ENCODE data around the gene CPLX4.

CPLX4 gene

DNA sequence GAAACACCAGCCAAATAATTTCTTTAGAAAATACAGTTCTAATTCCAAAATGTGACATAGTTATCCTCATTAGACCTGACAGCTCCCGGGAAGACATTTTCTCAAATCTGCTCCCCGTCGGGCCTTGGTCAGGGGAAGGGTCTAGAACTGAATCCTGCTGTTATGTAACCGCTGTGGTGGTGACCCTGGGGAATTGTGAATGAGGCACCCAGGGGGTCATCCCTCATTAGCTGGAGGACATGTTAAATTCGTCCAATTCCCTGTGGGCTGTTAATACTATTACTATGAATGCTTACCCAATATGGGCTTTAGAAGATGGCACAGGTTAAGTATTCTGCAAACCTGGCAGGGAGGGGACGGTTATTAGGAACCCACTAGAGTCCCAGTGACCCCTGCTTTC is 11.8 kb downstream of the CPLX4 start:
- DNase-seq (ENCODE audit: low spot score) = no peak

DNA sequence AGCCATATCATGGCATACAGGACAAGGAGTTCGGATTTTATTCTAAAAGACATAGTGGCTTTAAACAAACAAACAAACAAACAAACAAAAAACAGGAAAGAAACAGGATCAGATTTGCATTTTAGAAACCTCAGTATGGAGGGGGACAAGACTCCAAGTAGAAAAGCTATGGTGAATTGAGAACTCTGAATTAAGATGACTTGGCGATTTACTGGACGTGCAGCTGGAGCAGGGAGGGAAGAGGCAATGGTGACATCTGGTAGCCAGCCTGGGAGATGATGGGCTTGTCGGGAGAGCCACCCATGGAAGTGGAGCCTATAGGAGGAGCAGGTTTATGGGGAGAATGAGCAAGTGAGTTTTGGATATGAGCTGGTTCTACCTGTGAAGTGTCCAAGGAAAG is 13.2 kb downstream of the CPLX4 start:
- DNase-seq (ENCODE audit: low spot score) = no peak

DNA sequence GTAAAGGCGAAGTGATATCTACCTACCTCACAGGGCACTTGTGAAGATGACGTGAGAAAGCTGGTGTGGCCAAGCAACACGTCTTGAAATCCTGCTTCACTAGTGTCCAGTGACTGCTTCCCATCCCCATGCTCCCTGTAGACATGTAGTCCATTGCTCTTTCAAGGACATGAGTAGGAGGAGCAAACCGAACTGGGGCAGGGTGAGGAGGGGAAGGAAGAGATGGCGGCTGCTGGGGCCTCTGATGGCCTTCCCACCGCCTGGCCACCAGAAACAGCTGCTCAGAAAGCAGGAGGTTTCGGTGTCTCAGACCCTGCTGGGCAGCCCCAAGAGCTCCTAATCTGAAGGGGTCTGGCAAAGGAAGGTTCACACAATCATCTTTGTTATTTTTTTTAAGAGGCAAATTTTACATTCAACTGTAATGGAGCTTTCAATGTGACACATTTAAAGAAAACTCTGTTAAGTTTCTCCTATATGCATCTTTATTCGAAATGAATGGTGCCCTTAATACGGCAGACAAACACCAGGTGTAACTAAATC is 14.7 kb downstream of the CPLX4 start:
- no peak for DNase-seq (ENCODE audit: low spot score)

DNA sequence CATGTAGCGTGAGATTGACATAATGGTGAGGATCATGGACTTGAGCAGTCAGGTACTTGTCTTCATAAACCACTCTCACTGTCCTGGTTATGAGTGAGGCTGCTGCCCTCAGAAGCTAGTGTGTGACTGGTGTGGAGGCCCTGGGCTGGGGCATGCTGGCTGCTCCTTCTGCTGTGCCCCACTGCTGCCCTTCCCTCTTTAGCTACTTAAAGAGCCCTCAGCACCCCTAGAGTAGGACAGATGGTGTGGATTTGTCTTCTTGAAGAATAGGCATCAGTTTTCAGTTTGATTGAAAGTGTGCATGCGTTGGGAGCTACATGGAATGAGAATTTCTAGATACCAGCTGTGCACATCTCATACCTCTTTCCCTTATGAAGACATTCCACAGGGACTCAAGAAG is 15.4 kb downstream of the CPLX4 start:
- no peak for DNase-seq (ENCODE audit: low spot score)

DNA sequence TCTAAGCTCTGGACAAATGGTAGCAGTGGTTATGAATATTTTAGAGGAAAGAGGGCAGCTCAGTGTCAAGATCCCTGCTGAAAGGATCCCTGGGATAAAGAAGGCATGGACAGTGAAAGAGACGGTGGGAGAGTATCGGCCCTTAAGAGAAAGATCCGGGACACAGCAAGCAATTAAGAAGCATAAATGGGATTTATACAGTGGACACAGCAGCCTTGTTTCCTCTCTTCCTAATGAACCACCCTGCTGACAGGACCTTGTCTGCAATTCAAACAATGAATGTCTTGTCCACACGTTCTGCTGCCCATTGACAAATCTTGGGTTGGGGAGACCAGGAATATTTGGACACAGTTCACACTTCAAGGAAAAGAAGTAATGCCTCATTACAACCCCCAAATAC is 16.5 kb downstream of the CPLX4 start:
- DNase-seq (ENCODE audit: low spot score) = no peak

DNA sequence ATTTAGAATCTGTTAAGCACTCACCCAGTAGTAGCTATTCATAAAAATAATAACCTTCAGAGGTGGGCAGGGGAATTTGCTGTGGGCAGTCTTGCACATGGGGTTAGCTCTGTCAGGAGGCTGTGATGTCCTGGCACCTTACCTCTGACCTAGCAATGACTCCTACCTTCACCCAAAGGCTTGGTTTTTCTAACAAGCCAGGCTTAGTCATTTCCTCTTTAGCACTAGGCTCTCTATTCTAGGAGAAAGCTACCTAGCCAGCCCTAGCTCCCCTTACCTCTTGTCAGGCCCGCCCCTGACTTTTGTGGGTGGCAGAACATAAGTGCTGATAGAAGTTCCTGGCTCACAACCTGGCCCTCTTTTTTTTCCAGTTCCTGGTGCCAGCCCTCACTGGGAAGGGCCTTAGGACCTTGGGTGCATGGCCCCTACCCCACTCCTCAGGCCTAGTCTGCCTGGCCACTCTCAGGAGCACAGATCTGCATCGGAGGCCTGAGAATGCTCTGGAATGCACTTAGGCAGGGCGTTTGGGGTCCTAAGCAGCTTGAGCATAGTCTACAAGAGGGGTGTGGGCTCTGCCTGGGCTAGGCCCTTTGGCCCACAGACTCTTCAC is 17.7 kb downstream of the CPLX4 start:
- no peak for DNase-seq (ENCODE audit: low spot score)

DNA sequence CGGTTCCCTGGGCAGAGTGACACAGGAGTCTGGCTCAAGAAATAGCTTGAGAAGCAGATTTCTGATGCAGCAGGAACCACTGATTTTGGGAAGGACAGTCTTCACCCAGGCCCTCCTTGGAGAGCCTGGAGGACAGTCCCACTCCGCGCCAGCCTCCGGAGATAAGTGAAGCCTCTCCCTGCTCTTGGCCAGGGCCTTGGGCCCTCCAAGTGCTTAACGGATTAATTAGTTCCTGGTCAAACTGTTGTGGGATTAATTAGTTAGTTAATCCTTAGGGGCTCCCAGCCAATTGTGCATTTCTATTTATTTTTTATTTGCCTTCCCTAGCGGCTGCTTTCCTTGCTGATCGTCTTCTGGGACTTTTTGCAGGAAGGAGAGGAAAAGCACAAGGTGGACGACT is 19.6 kb downstream of the CPLX4 start:
- DNase-seq (ENCODE audit: low spot score) = no peak

DNA sequence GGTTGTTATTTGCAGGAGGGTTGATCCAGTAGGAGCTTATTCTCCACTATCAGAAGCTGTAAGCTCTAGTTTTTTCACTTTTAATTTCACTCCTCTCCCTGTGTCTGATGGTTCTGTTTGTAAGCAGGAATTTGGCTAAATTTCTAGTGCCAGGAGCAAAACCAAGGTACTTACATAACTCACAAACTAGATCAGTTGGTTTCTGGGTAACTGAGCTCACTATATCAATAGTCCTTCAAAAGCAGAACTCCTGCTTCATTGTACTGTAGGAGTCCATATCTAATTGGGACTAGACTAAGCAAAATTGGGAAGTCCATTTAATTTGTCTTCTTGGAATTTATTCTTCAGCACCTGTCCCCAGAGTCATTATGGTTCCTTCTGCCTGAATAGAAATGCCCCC is 25.1 kb downstream of the CPLX4 start:
- no peak for DNase-seq (ENCODE audit: low spot score)

DNA sequence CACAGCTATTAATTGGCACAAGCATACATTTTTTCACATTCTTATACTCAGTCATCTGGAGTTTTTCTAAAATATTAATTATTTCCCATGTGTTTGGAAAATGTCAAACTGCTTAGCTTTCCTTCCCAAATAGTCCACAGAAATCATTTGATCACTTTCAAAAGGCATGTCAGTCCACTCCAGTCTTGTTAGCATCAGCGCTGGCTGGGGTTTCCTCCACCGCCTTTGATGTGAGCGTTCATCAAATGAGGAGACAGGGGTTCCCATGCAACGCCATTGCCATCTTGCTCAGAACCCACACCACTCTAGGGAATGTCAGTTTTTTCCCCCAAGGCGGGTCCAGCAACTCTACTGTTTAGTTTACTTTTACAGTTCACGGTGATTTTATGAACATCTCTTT is 32.1 kb downstream of the CPLX4 start:
- no peak for DNase-seq (ENCODE audit: low spot score)

DNA sequence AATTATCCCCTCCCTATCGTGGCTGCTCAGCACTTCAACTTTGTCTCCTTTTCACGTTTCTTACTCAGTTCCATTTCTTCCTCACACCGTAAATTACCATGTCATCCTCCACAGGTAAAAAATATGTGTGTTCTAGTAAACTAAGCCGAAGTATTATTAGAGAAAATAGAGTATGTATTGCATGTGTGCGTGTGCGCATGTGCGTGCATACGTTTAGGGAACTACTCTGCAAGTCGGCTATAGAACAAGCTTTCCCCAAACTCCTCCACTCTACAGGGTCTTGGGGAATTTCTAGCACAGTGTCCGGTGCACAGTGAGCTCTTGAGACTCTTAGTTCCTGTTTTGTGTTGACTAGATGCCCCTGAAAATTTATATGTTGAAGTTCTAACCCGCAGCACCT is 36.1 kb downstream of the CPLX4 start:
- no peak for DNase-seq (ENCODE audit: low spot score)

DNA sequence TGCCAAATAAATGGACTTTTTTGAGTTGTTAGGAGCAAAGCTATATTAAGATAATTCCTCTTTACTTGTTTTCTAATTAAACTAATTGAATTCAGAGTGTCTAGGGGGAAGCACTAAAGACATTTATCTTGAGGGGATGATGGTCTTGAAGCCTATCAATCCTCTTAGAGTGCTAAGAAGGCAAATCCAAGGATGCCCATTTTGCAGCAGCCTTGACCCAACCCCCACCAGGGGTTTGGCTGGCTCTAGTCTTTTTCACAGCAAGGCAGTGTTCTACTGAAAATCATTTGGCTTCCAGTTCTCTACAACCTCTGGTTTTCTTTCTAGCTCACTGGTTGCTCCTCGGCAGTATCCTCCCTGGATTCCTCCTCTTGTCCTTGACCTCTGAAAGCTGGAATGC is 38.7 kb downstream of the CPLX4 start:
- no peak for DNase-seq (ENCODE audit: low spot score)

DNA sequence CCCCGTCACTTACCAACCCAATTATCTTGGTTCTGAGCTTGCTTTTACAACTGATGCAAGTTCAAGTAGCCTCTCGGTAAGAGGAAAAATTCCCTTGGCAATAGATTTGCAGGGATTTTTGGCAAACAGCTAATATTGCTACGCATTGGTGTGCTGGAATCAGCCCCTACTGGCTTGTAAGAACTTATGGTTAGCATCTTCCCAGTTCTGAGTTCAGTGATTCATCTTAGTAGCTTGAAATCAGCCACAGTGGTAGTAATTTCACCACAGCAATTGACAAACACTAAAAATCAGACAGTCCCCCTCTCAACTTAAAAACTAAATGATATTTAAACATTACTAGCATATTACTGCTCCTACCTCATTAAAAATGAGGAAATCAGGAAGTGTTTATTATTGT is 39.3 kb downstream of the CPLX4 start:
- DNase-seq (ENCODE audit: low spot score) = no peak

DNA sequence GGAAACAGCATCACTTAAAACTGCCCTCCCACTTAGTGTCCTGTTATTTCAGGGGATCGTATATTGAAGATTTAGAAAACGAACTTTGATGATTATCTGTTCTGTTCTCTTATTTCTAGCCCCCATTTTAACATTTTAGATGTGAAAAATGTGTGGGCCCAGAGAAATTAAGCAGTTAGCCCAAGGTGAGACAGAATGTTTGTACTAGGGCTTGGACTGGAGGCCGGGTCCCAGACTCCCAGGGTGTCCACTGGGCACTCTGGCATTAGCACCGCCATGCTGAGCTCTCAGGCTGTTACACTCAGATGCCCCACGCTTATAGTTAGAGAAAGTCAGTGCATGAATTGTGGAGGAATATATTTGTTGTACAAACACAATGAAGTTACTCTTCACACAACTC is 39.7 kb downstream of the CPLX4 start:
- DNase-seq (ENCODE audit: low spot score) = no peak

DNA sequence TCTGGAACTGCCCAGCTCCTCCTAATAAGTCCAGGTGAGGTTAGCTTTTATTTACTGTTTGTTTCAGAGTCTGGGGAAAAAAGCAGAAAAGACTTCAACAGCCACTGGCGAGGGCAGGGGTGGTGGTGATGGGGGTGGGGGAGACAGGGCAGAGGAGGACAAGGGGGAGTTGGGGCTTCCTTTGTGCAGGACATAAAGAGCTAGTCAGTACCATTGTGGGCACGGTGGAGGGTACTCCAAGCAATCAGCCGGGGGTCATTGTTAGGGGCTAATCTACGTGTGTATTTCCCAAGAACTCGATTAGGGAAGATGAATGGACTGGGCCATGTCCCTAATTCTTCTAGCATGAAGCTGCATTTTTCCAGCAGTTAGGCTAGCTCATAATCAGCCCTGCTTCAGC is 42.4 kb downstream of the CPLX4 start:
- no peak for DNase-seq (ENCODE audit: low spot score)

DNA sequence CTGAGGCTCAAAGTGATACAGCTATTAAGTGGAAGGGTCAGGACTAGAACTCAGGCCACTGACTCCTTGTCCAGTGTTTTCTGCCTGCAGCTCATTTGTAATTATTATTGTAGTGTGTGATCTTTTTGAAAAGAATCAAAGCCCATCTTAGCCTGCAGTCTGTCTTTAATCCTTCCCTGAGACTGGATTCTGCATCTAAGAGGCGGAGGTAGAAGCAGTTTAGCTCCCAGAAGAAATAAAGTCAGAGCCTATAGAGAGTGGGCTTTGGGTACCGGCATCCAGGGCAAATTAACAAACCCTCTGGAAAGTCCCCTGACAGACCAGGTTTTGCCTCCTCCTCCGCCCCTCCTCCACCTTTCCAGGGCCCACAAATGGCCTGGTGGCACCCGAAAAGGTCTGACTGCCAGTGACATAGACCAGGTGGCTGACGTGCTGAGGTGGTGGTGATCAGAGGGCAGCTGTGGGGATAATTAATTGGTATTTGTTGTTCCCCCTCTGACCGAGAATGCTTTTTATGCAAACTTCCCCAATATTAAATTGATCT is 43.0 kb downstream of the CPLX4 start:
- no peak for DNase-seq (ENCODE audit: low spot score)

DNA sequence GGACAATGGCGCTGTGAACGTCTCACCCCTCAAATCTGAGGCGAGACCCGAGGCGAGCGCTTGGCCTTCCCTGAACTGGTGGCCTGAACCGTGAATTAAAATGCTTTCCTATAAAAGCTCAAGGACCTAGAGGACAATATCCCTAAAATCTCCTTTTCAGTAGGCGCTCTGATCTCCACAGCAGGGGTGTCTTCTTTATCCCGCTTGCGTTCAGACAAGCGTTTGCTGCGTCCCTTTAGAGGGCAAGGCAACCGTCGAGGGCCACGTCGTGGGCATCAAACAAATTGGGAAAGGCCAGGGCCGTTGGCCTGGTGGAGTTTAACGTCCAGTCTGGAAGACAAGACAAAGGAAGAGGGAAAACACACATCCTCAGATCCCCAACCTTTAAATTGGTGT is 43.9 kb downstream of the CPLX4 start:
- no peak for DNase-seq (ENCODE audit: low spot score)

DNA sequence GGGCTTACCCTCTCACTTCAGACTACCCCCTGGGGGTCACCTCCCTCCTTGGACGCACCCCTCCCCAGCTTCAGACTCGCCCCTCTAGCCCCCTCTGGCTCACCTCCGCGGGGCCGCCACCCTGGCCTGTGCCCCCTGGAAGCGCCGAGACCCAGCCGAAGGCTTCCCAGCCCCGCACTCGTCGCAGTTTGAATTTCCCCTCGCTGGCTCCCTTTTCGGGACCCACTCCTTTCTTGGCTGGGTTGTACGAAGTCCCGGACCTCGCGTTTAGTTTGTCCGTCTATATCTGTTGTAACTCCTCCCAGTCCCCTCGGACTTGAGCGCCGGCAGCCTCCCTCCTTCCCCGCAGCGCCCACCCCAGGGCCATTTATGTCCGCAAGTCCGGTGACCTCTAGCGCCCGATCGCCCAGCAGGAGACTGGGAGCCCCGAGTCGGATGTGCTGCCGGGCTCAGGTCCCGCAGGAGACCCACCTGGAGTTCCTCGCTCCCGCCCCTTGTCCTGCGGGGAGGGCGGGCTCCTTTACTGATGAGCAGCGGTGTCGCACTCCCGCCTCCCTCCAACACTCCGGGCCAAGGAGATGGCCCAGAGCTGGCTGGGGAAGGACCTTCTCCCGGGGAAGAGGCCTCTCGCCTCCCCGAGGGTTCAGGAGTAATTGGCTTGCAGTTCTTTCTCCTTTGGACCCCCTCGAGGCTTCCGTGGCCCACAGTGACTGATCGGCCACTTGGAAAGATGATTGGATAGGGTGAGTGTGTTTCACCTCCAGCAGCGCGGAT is 44.5 kb downstream of the CPLX4 start:
- no peak for DNase-seq (ENCODE audit: low spot score)

DNA sequence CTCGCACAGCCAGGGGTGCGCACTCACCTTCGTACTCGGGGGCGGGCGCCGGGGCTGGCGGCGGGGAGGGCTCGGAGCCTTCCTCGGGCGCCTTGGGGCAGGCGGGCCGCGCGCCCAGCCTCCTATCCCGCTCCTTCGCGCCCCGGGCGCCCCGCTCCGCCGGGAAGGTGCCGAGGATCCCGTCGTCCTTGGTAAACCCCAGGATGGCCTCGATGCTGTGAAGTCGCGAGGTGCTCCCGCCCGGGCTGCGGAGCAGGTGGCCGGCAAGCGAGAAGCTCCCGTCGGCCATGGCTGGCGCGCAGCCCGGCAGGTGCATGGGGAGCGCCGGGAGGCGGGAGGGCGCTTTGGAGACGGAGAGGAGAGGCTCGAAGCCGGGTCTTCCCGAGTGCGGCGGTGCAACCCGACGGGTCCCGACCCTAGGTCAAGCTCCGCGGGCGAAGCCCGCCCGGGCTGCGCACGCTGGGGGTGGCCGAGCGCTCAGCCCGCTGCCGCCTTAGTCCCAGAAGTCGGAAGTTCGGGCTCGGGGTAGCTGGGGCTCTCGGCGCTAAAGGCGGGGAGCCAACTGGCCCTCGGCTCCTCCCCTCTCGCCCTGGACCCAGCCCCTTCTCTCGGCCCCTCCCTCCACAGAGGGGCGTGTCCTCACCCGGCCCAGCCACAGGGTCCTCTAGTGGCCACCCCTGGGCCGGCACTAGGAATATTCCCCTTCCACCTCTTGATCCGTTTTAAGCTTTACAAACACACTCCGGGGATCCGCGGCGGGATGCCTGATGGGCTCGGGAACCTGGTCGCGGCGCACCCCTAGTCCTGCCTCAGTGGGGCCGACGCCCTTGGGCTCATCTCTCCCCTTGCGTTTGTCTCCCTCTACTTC is 45.3 kb downstream of the CPLX4 start, which contains the start of gene RAX:
Gene RAX (minus strand): TSS at position 564 of the 868 bp plus-strand sequence. CDS start 248 bp downstream, at position 316.
- DNase-seq (ENCODE audit: low spot score) = no peak

DNA sequence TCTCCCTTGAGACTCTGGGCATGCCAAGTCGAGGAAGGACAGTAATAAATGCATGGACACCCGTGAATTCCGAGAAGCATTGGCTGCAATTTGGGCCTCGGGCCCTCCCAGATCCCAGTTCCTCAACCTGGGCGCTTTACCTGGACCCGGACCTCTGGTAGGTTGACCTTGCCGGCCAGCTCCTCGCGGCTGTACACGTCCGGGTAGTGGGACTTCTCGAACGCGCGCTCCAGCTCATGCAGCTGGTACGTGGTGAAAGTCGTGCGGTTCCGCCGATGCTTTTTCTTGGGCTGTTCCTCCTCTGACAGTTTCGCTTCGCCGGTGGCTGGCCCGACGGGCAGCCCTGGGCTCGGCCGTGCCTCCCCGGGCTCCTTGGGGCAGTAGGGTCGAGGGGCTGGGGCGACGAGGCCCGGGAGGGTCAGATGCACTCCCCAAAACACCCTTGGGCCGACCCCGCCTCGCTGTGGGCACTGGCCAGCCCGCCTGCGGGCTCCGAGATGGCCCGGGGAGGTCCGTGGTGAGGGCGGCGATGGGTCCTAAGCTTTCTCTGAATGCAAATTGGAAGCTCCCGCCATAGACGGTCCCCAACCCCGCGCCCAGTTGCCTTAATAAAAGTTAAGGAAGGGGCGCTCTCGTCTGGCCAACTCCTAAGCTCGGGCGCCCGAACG is 46.1 kb downstream of the CPLX4 start:
- no peak for DNase-seq (ENCODE audit: low spot score)

DNA sequence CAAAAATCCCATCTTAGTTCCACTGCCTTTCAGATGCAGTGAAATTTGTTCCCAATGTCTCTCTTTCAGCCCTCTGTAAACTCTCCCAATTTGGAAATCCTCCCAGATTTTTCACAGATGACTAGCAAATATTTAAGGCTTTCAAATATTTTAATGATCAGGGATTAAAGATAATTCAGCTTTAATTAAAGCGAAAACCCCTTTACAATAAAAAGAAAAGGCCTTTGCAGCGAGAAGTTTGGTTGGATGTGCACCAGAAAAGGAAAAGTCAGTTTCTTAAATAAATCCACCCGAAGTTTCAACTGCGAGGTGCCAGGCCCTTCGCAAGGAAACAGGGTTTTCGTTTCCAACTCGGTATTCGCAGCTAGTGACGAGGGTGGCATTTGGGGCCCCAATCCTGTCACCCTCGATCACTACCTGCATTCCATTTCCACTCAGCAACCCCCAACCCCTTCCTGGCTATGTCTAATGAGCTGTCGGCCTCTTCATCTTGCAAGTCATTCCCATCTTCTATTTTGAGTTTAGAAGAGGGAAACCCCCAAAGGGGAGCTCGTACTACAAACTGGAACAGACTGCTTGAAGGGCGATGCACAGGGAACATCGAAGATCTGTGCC is 46.7 kb downstream of the CPLX4 start:
- DNase-seq (ENCODE audit: low spot score) = no peak

DNA sequence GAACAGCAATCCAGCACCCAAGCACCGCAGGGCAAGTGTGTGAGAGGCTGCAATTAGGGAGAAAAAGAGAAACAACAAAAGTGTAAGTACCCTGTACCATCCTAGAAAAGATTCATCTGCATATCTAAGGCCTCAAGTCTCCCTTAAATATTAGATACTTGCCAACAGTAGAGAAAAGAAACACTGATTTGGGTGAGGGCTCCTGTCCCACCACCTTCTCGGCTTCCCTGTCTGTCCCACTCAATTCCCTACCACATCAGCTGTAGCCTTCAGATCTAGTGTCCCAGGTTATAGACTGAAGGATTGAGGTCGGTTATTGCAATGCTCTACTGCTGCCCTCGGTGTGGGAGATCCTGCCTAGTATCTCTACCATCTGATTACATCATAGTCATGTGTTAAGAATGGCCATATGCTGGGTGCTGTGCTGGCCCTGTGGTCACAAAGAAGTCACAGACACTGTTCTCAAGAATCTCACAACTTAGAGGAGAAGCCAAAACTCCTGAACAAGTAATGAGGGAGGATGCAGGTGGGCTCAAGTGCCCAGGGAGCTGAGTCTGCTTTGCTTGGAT is 47.7 kb downstream of the CPLX4 start:
- DNase-seq (ENCODE audit: low spot score) = no peak

Data from cerebellar cortex (tissue), 1 donor.